NK-92 treated with Interleukin-12 subunit alpha and Interleukin-12 subunit beta, amount 100 ng/mL, for 24 hours (cell line): ENCODE measurements around the gene PGLYRP4.
A peak's percentile ranks its signal among the peaks of the same experiment; 100 is the strongest.
"Not testable (repeated sequence)": the region's sequence is repeated elsewhere in the genome, so short reads cannot be mapped to it uniquely, and the experiment has no call there.

ENCODE experiments used
- DNase-seq: peaks from one replicate; lab custom pipeline; 2025; lab: John Stamatoyannopoulos, UW

The PGLYRP4 gene

DNA sequence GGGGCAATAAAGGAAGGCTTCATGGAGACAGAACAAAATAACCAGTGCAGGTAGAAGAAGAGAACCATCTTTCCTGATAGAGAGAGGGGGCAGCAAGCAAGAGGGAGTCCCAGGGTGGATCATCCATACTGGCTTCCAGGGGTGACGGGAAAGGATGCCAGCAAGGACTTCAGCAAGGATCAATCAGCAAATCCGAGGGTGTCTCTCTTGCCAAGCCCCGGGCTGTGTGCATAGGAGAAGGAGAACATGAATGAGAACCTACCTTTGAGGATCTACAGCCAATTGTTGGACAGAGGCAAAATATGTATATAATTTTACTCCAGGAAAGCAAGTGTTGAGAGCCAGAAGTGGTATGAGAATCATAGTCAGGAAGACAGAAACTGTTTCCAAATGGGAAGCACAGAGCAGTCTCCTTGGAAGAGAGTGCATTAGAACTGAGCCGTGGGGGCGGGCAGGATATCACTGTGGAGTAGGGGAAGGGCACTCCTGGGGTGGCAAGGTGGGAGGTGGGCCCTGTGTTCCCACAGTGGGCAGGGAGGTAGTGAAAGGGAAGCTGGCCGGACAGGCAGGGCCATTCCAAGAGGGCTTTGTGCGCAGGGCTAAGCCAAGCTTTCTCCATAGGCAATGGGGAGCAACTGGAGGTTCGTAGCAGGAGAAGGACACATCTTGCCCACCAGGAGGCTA, 7.9 kb upstream of the PGLYRP4 start:
- no peak for DNase-seq

DNA sequence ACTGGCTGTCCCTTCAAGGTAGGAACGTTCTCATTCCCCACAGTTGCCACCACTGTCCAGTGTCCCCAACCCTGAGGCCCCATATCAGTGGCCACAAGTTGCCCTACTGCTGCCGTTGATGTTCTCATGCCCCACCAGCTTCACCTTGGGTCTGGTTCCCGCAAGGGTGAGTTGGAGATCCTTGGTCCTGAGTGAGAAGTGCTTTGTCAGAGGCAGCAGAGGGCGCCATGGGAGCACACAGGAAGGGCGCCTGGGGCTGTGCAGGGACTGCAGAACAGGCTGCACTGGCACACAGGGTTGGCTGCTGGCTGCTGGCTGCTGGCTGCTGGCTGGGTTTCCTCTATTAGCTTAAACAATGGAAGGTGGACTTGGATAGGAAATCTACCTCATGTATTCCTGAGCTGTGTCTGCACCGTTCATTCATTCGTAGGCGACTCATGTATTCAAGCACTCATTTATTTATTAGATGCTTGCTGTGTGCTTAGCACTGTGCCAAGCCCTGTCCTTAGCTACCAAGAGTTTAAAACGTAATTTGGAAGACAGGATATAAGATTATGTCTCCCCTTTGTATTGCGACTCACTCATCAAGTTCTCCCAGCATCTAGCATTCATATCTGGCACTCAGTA, 6.9 kb upstream of the PGLYRP4 start:
- DNase-seq = peak; percentile 81

DNA sequence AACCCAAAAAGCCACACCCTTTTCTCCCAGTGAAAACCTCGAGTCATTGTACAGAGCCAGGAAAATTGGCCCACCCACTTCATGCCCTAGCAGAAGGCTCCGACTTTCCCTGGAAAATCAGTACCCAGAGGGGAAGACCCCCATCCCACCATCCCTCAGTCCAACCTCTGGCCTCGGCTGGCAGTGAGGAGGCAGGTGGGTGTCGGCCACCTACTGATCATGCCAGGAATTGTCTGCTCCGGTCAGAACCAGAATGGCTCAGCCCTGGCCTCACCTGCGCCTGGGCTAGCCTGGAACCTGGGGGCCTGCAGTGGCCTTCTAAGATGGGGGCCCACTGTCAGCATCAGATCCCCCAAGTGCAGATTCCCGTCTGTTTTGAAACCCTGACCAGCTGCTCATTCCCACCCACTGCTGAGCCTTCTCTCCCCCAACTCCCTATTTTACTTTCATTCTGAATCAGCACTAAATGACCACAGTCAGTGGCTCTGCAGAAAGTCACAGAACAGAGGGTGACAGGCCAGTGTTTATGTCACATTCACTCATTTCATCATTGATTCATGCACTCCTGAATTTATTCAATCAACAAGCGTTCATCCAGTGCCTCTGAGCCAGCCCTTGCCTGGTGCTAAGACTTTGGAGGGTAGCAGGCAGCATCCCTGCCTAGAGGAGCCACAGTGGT, 6.0 kb upstream of the PGLYRP4 start:
- DNase-seq = no peak

DNA sequence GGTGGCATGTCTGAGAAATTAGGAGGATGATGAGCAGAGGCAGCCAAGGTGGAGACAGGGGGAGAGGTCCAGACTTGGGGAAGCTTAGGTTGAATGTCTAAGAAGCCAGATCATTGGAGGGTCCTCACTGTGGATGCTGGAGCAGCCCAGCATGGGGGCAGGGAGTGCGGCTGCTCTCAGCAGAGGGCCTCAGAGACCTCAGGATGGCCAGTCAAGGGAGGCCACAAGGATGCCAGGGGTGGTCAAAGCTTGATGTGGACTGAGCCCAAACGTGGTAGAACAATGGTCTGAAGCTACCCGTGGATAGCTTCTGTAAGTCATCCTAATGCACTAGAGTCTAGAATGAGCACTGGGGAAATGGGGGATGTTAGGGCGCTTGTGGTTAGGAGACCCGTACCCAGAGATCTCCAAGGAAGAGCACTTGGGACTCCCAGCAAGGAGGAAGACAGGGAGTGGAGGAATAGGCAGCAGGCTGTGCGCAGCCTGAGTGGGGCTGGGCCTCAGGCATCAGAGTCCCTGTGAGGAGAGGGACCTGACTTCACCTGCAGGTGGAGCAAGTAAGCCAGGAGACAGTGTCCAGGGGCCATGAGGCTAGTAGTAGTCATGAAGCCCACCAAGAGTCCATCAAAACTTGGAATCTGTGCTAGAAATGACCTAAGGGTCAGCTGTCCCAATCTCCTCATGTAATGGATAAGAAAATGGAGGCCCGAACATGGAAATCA, 4.7 kb upstream of the PGLYRP4 start:
- DNase-seq = no peak

DNA sequence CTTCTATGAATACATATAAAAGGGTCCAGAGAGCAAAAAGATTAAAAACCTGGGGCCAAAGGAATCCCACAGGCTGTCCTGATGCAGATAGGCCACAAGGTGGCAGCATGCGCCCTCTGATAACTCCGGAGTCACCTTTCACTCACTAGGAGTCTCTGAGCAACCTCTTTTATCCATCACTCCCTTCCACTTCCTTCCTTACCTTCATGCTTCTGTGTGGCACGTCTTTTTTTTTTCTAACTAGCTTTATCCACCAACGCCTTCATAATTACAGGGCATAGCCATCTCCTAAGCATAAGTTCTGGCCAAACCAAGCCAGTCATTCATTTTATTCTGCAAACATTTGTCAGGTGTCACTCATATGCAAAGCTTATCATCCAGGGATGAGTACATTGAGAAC, 3.9 kb upstream of the PGLYRP4 start:
- DNase-seq = peak; percentile 38

DNA sequence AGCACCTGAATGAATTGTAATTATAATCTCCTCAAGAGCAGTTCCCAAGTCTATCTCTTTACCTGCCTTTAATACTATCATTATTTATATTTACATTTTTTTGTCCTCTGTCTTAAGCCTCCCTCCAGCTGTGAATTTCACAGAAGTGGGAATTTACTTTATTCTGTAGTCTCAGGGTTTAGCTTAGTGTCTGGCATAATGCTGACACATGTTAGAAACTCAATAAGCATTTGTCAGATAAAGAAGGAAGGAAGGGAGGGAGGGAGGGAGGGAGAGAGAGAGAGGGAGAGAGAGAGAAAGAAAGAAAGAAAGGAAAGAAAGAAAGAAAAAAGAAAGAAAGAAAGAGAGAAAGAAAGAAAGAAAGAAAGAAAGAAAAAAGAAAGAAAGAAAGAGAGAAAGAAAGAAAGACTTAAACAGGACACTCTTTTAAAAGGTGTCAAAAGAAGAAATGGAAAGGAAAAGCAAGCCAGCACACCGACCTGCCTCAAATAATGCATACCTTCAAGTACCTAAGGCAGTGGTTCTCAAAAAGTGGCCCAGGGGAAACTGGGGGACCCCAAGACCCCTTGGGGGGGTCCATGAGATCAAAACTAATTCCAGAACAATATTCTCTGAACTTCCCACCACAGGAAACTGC, 1.8 kb upstream of the PGLYRP4 start:
- DNase-seq = no peak

DNA sequence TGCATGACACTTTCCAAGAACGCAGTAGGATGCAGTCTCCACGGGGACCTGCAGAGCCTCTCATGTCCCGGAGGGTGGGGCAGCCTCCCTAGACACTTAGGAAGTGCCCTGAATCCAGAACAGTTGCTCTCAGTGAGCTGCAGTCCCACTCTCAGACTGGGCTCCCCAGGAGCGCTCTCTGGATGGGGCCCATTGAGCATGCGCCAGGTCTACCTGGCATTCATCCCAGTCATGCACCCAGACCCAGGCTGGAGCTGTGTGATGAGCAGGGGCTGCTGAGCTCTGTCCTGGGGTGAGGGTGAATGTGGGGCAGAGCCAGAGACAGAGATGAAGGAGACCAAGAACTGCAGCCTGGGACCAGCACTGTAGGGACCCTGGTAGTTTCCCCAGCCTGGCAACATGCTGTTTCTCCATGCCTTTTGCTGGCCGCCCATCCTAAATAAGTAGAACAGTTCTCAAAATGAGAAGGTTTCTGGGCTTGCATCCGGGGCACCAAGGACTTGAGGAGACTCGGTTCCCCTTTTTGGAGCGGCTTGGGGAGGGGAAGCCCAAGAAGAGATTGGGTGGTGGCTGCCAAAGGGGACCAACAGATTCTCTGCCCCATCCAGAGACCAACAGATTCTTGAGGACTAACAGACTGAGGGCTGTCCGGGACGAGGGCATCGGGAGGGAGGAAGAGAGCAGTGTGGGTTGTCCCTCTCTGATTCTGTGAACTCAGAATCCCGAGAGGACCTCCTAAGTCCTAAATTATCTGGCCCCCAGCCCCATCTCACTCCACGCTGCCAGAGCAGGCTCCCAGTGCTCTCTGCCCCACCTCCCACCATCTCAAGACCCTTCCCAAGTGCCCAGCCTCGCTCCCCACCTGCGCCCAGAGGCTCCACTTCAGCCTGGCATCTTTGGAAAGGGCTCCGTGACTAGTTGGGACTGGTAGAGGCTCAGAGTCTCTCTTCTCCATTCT, 1.0 kb upstream of the PGLYRP4 start:
- DNase-seq = no peak

DNA sequence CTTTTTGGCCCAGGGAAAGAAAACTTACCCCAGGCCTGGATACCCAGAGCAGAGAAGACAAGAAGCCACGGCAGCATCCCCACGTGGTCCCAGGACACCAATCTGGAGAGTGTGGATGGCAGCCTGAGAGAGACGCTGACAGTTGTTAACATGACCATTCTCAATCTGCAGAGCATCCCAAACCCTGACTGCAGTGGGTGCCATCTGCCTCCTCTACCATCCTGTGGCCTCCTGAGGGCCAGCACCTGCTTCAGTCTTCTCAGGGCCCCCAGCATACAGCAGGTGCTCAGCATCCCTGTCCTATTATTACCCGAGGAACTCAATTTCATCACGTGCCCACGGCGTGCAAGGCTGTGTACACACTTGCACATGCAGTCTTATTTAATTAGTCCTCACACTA, 785 bp downstream of the PGLYRP4 start:
- DNase-seq = no peak

DNA sequence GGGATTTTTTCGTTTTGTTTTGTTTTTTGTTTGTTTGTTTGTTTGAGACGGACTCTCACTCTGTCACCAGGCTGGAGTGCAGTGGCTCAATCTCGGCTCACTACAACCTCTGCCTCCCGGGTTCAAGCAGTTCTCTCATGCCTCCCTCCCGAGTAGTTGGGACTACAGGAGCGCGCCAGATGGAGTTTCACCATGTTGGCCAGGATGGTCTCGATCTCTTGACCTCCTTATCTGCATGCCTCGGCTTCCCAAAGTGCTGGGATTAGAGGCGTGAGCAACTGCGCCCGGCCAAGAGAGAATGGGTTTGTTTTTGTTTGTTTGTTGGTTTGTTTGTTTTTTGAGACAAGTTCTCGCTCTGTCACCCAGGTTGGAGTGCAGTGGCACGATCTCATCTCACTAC, 1.6 kb downstream of the PGLYRP4 start:
- not testable (repeated sequence) for DNase-seq

DNA sequence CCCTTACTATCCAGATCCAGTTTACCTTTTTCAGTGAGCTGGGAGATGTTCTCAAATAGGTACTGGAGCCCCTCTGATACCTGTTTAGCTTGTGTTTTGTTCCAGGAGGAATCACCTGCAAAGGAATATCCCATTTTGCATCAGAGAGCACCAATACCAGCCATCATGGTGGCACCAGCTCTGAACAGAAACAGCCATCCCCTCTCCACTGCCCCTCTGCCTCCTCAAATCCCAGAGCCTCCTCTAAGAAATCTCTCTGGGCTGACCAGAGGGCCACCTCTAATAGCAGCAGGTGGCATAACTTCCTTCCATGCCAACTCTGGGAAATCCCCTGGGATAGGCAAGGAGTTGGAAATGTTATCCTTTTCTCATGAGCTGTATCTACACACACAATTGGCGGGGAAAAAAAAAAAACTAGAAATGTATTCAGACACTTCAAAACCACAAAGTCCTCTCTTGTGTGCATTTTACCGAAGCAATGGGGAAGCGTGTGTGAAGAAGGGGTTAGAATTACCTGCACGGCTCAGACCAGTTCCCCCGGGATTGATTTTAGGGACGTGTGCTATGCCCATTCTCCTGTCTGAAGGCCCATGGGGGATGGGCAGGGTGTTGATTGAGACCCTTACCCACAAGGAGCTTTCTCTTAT, 2.4 kb downstream of the PGLYRP4 start:
- DNase-seq = no peak

DNA sequence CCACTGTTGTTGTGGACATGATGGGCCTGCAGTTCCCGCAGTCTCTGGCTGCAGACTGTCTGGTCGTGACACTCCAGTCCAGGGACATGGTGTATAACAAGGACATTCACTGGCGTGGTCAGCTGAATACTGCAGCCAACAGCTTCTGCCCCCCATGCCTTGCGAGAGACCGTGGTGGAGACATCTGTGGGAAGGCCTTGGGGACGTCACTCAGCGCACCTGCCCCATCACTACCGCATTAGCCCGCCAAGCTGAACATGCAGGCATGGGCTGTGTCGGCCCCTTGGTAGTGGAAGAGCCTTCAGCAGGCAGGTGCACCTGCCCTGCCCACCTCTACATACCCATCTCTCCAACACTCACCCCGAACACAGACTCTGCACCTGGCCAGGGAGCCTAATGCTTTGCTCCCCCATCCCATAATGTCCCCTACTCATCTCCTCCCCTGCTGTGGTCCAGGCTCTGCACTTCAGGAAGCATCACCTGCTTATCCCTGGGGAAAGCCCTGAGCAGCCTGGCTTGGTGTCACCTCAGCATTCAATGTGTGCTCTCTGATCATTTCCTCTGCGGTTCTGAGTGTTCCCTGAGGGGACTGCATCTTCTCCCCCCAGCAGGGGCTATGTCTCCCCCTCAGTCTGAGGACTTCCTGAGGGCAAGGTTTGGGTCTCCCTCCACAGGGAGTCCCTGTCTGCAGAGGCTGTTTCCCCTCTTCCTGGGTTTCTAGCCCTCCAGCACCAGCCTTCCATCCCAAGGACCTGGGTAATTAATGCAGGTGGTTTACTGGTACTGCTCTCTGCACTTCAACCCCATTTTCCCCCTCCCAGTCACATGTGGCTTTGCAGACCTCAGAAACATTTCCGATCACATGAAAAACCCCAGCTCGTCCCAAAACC, 3.2 kb downstream of the PGLYRP4 start:
- DNase-seq = no peak

DNA sequence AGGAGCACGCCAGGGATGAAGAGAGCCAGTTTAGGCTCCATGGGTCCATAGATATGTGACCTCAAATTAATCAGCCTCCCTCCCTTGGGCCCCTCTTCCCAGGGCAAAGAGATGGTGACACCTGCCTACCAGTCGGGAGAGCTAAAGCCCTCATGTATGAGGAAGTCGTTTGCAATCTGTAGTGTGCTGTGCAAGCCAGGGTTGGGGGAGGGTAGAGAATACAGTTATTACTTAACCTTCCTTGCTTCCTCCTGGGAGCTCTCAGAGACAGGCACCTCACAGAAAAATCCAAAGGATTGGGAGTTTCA, 4.0 kb downstream of the PGLYRP4 start:
- no peak for DNase-seq

DNA sequence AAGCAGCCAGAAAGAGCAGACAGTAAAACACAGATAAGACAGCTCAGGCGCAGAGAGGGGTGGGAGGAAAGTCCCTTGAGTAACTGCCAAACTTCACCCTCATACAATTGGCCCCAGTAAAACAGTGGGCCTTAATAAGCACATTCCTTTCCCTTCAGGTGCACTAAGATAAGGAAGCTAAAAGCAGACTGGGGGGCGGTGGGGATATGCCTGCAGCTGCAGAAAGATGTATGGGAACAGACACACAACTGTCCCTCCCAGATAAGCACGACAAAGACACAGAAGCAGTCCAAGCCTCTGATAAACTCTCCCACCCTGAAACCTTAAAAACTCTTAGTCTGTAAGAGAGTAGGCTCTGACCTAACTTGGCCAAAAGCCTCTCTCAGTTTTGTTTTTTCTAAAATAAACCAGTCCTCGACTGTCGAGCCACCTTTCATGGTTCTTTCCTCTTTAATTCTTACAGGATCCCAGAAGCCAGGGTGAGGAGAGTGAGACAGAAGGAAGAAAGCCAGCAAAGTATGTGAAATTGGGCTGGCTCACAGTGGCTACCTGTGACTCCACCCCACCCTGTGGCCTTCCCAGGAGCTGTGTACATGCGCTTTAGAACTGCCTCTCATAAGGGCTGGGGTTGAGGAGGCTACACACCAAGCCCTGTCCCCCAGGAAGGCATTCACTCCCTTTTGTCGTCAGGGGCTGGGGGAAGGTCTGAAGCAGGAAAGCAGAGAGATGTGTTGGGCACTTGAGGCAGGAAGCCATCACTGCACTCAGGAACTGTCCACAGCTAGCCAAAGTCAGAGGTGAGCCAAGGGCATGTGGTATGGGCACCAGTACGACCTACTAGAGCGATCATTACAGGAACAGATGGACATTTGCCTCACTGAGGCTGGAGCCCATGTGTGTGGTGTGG, 4.6 kb downstream of the PGLYRP4 start:
- DNase-seq = no peak

DNA sequence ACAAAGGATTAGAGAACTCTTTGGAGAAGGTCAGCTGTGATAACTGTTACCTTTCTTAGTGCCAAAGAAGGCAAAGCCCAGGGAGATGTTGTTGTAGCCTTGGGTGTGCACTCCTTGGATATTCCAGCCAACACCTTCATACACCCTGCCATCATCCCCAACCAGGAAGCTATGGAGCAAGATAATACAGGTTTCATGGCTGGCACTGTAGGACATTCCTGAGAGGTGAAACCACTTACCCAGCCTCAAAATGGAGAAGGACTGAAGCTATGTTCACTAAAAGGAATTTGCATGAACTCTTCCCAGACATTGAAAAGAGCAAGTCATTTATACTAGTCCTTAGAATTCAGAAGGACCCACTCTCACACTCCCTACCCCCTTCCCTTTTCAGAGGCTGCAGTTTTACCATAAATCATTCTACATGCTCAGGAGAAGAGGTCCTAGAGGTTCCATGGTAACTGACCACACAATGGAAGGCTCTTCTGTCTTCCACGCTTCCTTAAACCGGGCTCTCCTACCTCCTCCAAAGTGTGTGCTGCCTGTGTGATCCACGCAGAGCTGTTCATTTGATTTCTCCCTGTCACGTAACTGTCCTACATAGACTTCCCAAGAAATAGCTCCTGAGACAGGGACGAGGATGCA, 5.5 kb downstream of the PGLYRP4 start:
- no peak for DNase-seq

DNA sequence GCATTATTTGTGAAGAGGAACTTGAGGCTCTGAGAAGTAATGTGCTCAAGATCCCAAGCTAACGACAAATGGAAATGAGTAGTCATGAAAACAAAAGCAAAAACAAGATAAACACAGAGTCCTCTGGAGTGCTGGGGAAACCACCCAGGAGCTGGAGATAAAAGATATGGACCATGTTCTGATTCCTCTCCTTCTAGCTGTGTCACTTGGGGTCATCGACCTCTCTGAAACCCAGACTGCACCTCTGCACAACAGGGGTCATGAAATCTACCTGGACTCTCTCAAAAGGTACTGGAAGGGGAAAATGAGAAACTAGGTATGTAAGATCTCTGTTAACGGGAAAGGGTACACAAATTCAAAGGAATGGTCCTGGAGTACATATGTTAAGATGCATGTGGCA, 6.5 kb downstream of the PGLYRP4 start:
- DNase-seq = no peak

DNA sequence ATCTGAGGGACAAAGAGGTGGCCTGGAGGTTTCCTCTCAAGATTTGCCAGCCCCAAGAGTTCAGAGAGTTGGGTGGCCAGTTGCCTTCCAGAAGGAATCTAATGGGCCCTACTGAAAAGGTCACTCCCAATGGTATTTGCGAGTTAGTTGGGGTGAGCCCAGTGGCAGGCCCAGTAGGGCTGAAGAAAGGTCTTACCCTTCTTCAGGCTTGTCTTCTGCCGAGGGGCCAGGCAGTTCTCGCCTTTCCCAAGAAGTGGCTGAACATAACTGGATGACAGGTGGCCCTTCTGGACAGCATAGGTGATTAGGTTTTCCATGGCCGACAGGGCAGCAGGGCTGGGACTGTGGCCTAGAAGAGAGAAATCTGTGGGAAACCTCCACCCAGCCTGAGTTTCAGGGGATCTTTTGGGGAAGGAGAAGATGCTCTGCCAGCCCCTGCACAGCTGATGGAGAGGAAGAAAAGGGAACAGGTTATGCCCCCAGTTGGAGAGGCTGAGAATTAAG, 7.2 kb downstream of the PGLYRP4 start:
- DNase-seq = no peak

DNA sequence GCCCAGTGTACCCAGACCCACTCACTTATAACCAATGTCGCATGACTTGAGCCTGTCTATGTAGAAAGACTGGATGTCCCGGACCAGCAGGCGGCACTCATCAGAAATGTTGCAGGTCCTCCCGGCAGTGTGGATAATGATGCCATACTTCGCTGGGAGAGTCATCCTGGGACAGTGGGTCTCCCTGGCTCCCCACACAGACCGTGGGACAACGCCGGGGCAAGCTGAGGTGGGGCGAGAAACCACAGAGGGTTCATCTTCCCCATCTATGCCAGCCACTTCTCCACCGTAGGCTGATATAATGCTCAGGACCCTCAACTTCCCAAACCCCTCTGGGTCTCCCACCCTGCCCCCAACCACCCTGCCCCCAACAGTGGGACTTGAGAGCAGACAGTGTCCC, 8.3 kb downstream of the PGLYRP4 start:
- DNase-seq = no peak

DNA sequence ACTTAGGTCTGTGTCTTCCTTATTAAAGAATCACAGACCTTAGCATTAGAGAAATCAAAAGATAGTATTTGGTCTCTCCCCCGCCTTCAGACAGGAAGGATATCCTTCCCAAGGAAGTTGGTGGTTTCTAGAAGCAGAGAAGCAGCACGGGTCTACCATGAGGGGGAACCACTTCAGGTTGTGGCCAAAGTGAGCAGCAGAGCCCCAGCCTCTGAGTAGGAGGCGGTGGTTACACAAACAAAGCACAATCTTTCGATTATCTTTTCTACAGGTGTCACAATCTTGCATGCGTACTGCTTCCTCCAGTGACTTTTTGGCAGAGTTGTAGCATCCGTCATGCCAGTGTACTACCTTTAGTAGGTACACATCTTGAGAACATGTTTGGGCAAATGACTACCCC, 8.8 kb downstream of the PGLYRP4 start:
- no peak for DNase-seq
